NT2/D1 (cell line): ENCODE measurements around the gene HOXD3.

Experiments
- YY1 ChIP-seq: IDR thresholded peaks from 2 replicates; pipeline ENCODE4 v1.6.1; 2011; ENCODE audit not compliant: insufficient read length, insufficient read depth
- ZNF274 ChIP-seq: IDR thresholded peaks from 2 replicates; pipeline ENCODE4 v1.6.1; 2011; ENCODE audit warnings: mild to moderate bottlenecking, low read depth, low read length

- TF ChIP-seq YY1 = no peak
- no peak for TF ChIP-seq ZNF274
Measured at GRCh38 chr2:176122683-176123410, 34.3 kb upstream of the HOXD3 start, which contains the start of gene HOXD9.
